Measurements from ENCODE around the gene JOSD1. TPM values are rescaled to one million over a fixed set of nuclear protein-coding genes. Genes with fewer than 3 reads are reported as not detected.

The JOSD1 gene
- total and polyA plus RNA-seq, 2 of the 4 experiments (the other 2 are of a cell fraction), result 30.2 to 35.8 TPM

- H3K9me1 ChIP-seq (ENCODE audit: insufficient read depth, low read length), result peaks cover 32% of the 10 kb centered on the region
- no peaks in the 10 kb centered on the region for H3K27me3 ChIP-seq (ENCODE audit: control insufficient read depth, insufficient read depth, low read length)
- dilution Hi-C loops (cut with HindIII; ENCODE audit: low sequenced_read_pairs, unreplicated experiment) (no loop called here), intact Hi-C loops (cut with micrococcal nuclease) (no loop called here), in situ Hi-C loops (cut with MboI; ENCODE audit: low sequenced_read_pairs) (no loop called here)
- H4K8ac ChIP-seq (ENCODE audit: low read depth in 2 of 2, low read length in 2 of 2), result no peak overlapping the region
- H2AK9ac ChIP-seq (replicated peaks; ENCODE audit: low read depth, low read length, poor library complexity), result no peak overlapping the region
- H3K27ac ChIP-seq (ENCODE audit: insufficient read depth, low read length), result no peak overlapping the region
- no peak overlapping the region for H3K18ac ChIP-seq (ENCODE audit: low read depth, low read length)
- no peak overlapping the region for H2AFZ ChIP-seq (replicated peaks; ENCODE audit: low read length, poor library complexity)
- H2BK15ac ChIP-seq (ENCODE audit: low read depth, low read length), result no peak overlapping the region
- H4K91ac ChIP-seq (ENCODE audit: insufficient read depth, low read depth, low read length), result no peak overlapping the region
- H3K23ac ChIP-seq (ENCODE audit: low read depth, low read length), result no peak overlapping the region
- peaks cover 61% of the 10 kb centered on the region for H4K20me1 ChIP-seq (ENCODE audit: insufficient read depth, low read length)
- H3K4me2 ChIP-seq (ENCODE audit: low read depth, low read length), result no peak overlapping the region
- no peak overlapping the region for H2AK5ac ChIP-seq (ENCODE audit: low read depth, low read length)
- no peak overlapping the region for H2BK120ac ChIP-seq (ENCODE audit: low read depth, low read length)
- no peak overlapping the region for H3K4ac ChIP-seq (ENCODE audit: low read depth, low read length)
- H3K9me3 ChIP-seq (ENCODE audit: control insufficient read depth, insufficient read depth, low read length), result no peaks in the 10 kb centered on the region
- ChIA-PET CTCF (interaction anchor here (1.3 kb wide), 1 partner anchor 53 kb away, joined by 3 read pairs; no protein-coding TSS in a partner anchor), POLR2A (ENCODE audit: unreplicated experiment) (no interaction called here)
- peaks cover 41 to 86% of the 10 kb centered on the region in 2 experiments for H3K79me1 ChIP-seq (ENCODE audit: low read depth in 1 of 2, low read length in 2 of 2)
- DNase-seq, result no peak
- no TSS peak for BruUV-seq (replicated peaks)
- H2BK20ac ChIP-seq (ENCODE audit: low read depth, low read length), result no peak overlapping the region
- WGBS, 2 experiments (ENCODE audit: extremely low coverage in 2 of 2, insufficient read length in 1 of 2), result 96% methylated on average over 4 of the region's 10 CpGs; no CpG with 5 or more reads in 1 of the 2 experiments
- no peak overlapping the region for H4K5ac ChIP-seq (ENCODE audit: low read depth, low read length)
- no peak for ATAC-seq (ENCODE audit: low read depth)
- H3K36me3 ChIP-seq (ENCODE audit: control insufficient read depth, insufficient read depth, low read length), result peaks cover 23% of the 10 kb centered on the region
- no peak overlapping the region for H3K56ac ChIP-seq (ENCODE audit: extremely low read depth, insufficient read depth, low read length)
- H3K9ac ChIP-seq (ENCODE audit: low read depth, low read length), result no peak overlapping the region
- H3K4me3 ChIP-seq (ENCODE audit: insufficient read depth, low read depth, low read length), result no peak overlapping the region
- no peak overlapping the region for H3K14ac ChIP-seq (replicated peaks; ENCODE audit: low read depth, low read length)
- H3K4me1 ChIP-seq (ENCODE audit: control insufficient read depth, insufficient read depth, low read length), result peaks cover 4% of the 10 kb centered on the region
- TF ChIP-seq MAZ (IDR thresholded peaks at IDR 0.05; ENCODE audit: borderline replicate concordance, low read depth, low read length) (no peak), CHD1 (IDR thresholded peaks at IDR 0.05; ENCODE audit: low read depth, low read length) (no peak), MAFK (IDR thresholded peaks at IDR 0.05; ENCODE audit: low read depth, low read length) (no peak), ELK1 (IDR thresholded peaks at IDR 0.05; ENCODE audit: borderline replicate concordance, low read depth, low read length) (no peak), CEBPB (IDR thresholded peaks at IDR 0.05; ENCODE audit: low read depth, low read length) (no peak), RFX5 (IDR thresholded peaks at IDR 0.05; ENCODE audit: low read depth, low read length) (no peak), SMC3 (IDR thresholded peaks at IDR 0.05; ENCODE audit: low read depth, low read length) (no peak), FOS (IDR thresholded peaks at IDR 0.05; ENCODE audit: low read depth, low read length) (no peak), MXI1 (IDR thresholded peaks at IDR 0.05; ENCODE audit: borderline replicate concordance, low read depth, low read length) (no peak), BHLHE40 (IDR thresholded peaks at IDR 0.05; ENCODE audit: low read depth, low read length) (no peak), RCOR1 (IDR thresholded peaks at IDR 0.05; ENCODE audit: insufficient replicate concordance, low read length) (no peak), CTCF (conservative IDR thresholded peaks at IDR 0.05; ENCODE audit: low read depth, low read length) (no peak), RAD21 (IDR thresholded peaks at IDR 0.05; ENCODE audit: low read length) (no peak), USF2 (IDR thresholded peaks at IDR 0.05; ENCODE audit: low read depth, low read length) (no peak), NFE2L2 (IDR thresholded peaks at IDR 0.05; ENCODE audit: low read depth, low read length) (no peak), POLR2A (IDR thresholded peaks at IDR 0.05; ENCODE audit: low read depth, low read length) (no peak)
- peak overlapping the region; percentile 7 for H2BK5ac ChIP-seq (ENCODE audit: low read depth, low read length, poor library complexity, severe bottlenecking)
These were observed 15.5 kb upstream of the JOSD1 start for GRCh38 chr22:38716271-38716670.

Data from IMR-90 (cell line).